ENCODE data around the gene SCN3A.

The SCN3A gene

DNA sequence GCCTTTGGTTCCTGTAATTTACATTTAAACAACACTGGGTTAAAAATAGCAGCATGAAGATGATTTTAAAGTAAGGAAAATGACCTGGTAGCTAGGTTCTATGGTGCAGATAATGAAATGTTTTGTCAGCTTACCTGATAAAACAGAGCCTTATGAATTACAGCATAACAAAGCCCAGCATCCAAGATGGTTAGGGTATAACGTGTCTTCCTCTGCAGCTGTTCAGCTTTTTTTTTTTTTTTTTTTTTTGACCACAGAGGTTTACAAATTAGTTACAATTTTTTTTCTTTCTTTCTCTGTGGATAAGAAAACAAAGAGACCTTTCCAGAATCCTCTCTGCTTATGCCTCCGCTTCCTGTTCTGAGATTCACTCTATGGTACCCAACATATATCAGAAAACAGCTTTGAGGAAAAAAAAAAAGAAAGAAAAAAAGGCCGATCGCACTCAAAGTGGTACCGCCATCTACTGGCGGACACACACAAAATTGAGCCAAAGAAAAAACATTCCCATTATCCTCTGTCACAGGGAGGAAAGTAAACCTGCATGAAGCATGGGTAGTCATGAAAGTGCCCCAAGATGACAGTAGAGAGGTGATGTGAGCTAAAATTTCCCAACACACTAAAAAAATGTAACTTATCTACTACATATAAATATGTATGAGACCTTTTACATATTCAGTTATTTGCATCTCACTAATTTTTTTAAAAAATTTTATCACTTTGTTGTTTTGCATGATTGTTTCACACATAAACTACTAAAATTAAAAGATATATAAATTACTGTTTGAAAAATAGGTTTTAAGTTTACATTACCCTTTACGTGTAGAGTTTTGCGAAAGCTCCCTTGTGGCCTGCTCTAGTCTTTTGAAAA, at the start of gene SCN3A:
Gene SCN3A (minus strand): TSS at position 362 of the 871 bp plus-strand sequence. CDS start 27,656 bp downstream, outside the sequence.
- ATAC-seq (replicated peaks; ENCODE audit: extremely low read depth, poor library complexity, severe bottlenecking) (no peak), DNase-seq (ENCODE audit: low spot score in 2 of 2) (no peak)
- Mint-ChIP-seq H3K4me1 (no peaks in the 10 kb centered on the region), H3K27me3 (no peaks in the 10 kb centered on the region), H3K27ac (ENCODE audit: low read depth) (no peak within 1 kb of the TSS), H3K9me3 (no peaks in the 10 kb centered on the region), H3K36me3 (ENCODE audit: insufficient read depth) (peaks cover 2% of the 10 kb centered on the region), H3K4me3 (no peak within 1 kb of the TSS)

DNA sequence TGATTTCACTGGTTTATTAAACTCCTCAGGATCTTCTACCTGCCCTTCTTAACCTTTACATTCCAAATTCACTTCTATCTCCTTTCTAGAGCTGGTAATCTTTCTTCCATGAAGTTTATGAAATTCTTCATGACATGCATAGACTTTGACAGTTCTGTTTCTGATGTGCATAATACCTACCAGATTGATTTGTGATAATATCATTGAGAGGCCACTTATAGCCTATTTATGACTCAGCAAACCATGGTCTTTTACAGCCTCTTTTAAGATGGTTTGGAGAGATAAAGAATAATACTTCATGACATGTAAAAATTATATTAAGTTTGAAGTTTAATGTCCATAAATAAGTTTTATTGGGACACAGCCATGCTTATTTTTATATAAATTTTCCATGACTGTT, 49.3 kb upstream of the SCN3A start:
- no peak overlapping the region for H3K4me3 Mint-ChIP-seq
- no peak overlapping the region for H3K27ac Mint-ChIP-seq (ENCODE audit: low read depth)
- no peaks in the 10 kb centered on the region for H3K4me1 Mint-ChIP-seq
- no peak for ATAC-seq (replicated peaks; ENCODE audit: extremely low read depth, poor library complexity, severe bottlenecking)
- no peaks in the 10 kb centered on the region for H3K36me3 Mint-ChIP-seq (ENCODE audit: insufficient read depth)
- H3K27me3 Mint-ChIP-seq: no peaks in the 10 kb centered on the region
- peaks cover 10% of the 10 kb centered on the region for H3K9me3 Mint-ChIP-seq
- DNase-seq (ENCODE audit: low spot score in 2 of 2): no peak

DNA sequence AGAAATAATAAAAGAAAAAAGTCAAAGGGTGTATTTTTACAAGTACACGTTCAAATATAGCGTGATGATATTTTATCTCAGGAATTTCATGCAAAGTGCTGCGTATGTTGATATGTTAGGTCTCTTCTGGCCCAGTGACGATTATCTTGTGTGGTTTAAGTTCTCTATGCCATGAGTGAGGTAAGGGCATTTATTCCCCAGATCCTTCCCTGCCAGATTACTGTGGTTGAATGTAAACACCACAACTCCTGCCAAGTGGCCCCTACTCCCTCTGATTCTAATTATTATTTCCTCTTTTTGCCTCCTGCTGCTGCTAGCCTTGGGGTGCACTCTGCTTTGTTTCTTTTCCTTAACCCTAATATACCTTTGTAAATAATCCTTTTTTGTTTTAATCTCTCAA, 47.5 kb upstream of the SCN3A start:
- DNase-seq (ENCODE audit: low spot score in 2 of 2) (no peak), ATAC-seq (replicated peaks; ENCODE audit: extremely low read depth, poor library complexity, severe bottlenecking) (no peak)
- Mint-ChIP-seq H3K4me3 (no peak overlapping the region), H3K27me3 (no peaks in the 10 kb centered on the region), H3K27ac (ENCODE audit: low read depth) (no peak overlapping the region), H3K9me3 (no peaks in the 10 kb centered on the region), H3K36me3 (ENCODE audit: insufficient read depth) (no peaks in the 10 kb centered on the region), H3K4me1 (no peaks in the 10 kb centered on the region)

DNA sequence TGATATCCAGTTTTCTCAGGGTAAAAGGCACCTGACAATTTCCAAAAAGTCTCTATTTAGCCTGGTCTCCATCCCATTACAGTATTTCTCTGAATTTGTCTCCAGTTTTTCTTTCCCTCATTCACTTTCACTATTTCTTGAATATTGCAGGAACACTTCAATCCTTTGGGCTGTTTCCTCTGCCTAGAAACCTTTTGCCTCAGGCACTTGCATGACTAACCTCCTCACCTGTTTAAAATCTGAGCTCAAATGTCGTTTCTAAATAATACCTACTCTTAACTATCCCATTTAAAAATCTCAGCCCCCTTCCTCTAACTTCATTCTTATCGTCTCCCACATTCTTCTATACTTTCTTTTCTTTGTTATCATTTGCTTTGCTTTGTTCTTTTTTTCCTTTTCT, 44.4 kb upstream of the SCN3A start:
- H3K27me3 Mint-ChIP-seq: no peaks in the 10 kb centered on the region
- no peaks in the 10 kb centered on the region for H3K36me3 Mint-ChIP-seq (ENCODE audit: insufficient read depth)
- H3K9me3 Mint-ChIP-seq: no peaks in the 10 kb centered on the region
- no peak overlapping the region for H3K27ac Mint-ChIP-seq (ENCODE audit: low read depth)
- ATAC-seq (replicated peaks; ENCODE audit: extremely low read depth, poor library complexity, severe bottlenecking) (no peak), DNase-seq (ENCODE audit: low spot score in 2 of 2) (no peak)
- no peaks in the 10 kb centered on the region for H3K4me1 Mint-ChIP-seq
- H3K4me3 Mint-ChIP-seq: no peak overlapping the region

DNA sequence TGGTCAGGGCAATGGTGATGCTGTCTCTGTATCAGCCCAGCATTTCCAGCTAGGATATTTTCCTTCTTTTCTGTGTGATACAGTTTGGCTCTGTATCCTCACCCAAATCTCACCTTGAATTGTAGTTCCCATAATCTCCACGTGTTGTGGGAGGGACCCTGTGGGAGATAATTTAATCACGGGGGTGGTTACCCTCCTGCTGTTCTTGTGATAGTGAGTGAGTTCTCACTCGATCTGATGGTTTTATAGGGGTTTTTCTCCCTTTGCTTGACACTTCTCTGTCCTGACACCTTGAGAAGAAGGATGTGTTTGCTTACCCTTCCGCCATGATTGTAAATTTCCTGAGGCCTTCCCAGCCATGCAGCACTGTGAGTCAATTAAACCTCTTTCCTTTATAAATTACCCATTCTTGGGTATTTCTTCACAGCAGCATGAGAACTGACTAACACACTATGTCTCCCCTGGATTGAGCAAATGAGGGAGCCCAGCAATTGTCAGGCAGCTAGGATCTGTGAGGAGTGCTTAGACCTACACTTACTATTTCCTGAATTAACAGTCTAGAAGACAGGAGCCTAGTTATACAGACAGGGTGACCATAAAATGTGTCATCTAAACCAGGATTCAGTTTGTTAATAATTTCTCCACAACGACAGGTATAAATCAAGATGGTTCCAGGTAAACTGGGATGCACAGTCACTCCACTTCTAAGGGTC, 41.4 kb upstream of the SCN3A start:
- Mint-ChIP-seq H3K4me3 (no peak overlapping the region), H3K36me3 (ENCODE audit: insufficient read depth) (no peaks in the 10 kb centered on the region), H3K27me3 (no peaks in the 10 kb centered on the region), H3K27ac (ENCODE audit: low read depth) (no peak overlapping the region), H3K4me1 (no peaks in the 10 kb centered on the region), H3K9me3 (no peaks in the 10 kb centered on the region)
- DNase-seq (ENCODE audit: low spot score in 2 of 2) (no peak), ATAC-seq (replicated peaks; ENCODE audit: extremely low read depth, poor library complexity, severe bottlenecking) (no peak)

DNA sequence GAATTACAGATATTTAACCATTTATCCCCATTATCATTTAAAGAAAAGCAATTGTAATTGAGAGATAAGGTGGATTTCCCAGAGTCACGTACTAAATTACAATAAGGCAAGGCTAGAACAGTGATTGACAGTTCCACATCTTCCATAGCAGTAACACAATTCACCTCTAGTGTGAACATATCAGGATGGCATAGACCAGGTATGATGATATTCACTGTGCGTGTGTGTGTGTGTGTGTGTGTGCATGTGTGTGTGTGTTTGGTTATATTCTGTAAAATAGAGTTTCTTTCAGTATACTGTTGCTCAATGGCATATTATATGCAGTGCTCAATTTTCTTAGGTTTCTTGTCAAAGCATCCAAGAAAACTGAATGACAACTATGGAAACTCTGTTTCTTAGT, 37.1 kb upstream of the SCN3A start:
- no peak overlapping the region for H3K27ac Mint-ChIP-seq (ENCODE audit: low read depth)

DNA sequence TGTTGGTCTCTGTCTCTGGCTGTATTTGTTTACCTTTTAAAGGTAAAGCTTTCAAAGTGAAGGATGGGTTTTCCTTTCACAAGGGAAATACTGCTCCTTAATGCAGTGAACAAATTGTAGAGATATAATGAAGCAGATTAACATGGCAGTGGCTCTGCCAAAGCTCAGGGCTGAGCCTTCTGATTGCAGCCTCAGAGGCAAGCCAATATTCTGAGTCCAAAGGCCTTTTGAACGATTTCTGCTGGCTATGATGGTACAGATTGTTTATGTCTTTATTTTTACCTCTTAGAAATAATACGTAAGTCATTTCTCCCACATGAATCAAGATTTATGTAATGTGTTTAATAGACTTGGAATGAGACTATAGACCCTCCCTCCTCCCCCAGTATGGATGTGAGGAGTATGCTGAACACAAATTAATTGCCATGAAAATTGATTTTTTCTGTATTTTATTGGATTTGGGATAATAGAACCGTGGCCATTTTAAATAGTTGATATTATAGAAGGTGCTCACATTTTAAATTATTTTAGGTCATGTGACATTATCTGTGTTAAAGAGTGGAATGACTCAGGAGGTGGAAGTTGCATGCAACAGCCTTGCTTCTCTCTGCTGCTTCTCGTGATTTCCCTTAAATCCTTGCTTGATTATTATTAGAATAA, 36.1 kb upstream of the SCN3A start:
- DNase-seq (ENCODE audit: low spot score in 2 of 2) (no peak), ATAC-seq (replicated peaks; ENCODE audit: extremely low read depth, poor library complexity, severe bottlenecking) (no peak)
- no peak overlapping the region for H3K4me3 Mint-ChIP-seq
- H3K27ac Mint-ChIP-seq (ENCODE audit: low read depth): no peak overlapping the region
- no peaks in the 10 kb centered on the region for H3K4me1 Mint-ChIP-seq
- no peaks in the 10 kb centered on the region for H3K9me3 Mint-ChIP-seq
- H3K27me3 Mint-ChIP-seq: no peaks in the 10 kb centered on the region
- peaks cover 1% of the 10 kb centered on the region for H3K36me3 Mint-ChIP-seq (ENCODE audit: insufficient read depth)

More for the DNA sequence above, 37.1 kb upstream of the SCN3A start:
- H3K36me3 Mint-ChIP-seq (ENCODE audit: insufficient read depth): peaks cover 1% of the 10 kb centered on the region
- H3K4me1 Mint-ChIP-seq: no peaks in the 10 kb centered on the region
- H3K4me3 Mint-ChIP-seq: no peak overlapping the region
- H3K9me3 Mint-ChIP-seq: no peaks in the 10 kb centered on the region
- ATAC-seq (replicated peaks; ENCODE audit: extremely low read depth, poor library complexity, severe bottlenecking) (no peak), DNase-seq (ENCODE audit: low spot score in 2 of 2) (no peak)
- H3K27me3 Mint-ChIP-seq: no peaks in the 10 kb centered on the region

DNA sequence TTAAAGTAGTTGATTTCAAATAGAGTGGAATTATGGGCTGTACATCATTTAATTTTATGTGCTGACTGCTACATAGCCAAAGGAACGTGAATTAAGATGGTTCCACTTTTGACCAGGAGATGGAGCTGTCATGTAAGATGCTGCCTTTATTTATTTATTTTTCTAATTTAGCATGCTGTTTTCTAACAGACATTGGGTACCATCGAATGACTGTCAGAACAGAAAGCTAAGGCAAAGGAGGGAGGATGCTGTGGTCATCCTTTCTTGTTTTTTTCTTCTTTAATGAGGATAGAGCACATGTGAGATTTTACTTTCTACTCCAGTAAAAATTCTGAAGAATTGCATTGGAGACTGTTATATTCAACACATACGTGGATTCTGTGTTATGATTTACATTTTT, 35.4 kb upstream of the SCN3A start, which contains the start of gene SCN2A:
Gene SCN2A (plus strand): TSS at position 185 of the 400 bp plus-strand sequence. CDS start 56,410 bp downstream, outside the sequence.
- DNase-seq (ENCODE audit: low spot score in 2 of 2): no peak

DNA sequence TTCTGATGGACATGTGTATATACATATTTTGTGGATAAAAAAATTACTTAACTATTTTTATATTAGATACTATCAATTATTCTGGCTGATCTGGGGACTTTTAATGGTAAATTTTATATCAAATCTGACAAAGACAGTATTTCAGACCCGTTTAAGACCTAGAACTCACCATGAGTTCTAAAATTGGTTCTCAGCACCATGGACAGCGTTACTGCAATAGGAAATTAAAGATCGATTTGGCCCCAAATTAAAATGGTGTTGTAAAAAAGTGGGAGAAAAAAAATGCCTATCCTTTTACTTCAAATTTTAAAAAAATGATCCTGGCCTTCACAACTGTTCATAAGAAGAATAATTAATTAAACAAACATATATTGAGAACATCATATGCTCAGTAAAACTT, 34.4 kb upstream of the SCN3A start:
- Mint-ChIP-seq H3K4me3 (no peak overlapping the region), H3K4me1 (no peaks in the 10 kb centered on the region), H3K27ac (ENCODE audit: low read depth) (no peak overlapping the region), H3K27me3 (no peaks in the 10 kb centered on the region), H3K36me3 (ENCODE audit: insufficient read depth) (peaks cover 1% of the 10 kb centered on the region), H3K9me3 (no peaks in the 10 kb centered on the region)
- DNase-seq (ENCODE audit: low spot score in 2 of 2) (no peak), ATAC-seq (replicated peaks; ENCODE audit: extremely low read depth, poor library complexity, severe bottlenecking) (no peak)

More for the DNA sequence above, 35.4 kb upstream of the SCN3A start, which contains the start of gene SCN2A:
- Mint-ChIP-seq H3K4me1 (no peaks in the 10 kb centered on the region), H3K27ac (ENCODE audit: low read depth) (no peak within 1 kb of the TSS), H3K27me3 (no peaks in the 10 kb centered on the region), H3K9me3 (no peaks in the 10 kb centered on the region), H3K4me3 (no peak within 1 kb of the TSS), H3K36me3 (ENCODE audit: insufficient read depth) (peaks cover 1% of the 10 kb centered on the region)
- ATAC-seq (replicated peaks; ENCODE audit: extremely low read depth, poor library complexity, severe bottlenecking): no peak

DNA sequence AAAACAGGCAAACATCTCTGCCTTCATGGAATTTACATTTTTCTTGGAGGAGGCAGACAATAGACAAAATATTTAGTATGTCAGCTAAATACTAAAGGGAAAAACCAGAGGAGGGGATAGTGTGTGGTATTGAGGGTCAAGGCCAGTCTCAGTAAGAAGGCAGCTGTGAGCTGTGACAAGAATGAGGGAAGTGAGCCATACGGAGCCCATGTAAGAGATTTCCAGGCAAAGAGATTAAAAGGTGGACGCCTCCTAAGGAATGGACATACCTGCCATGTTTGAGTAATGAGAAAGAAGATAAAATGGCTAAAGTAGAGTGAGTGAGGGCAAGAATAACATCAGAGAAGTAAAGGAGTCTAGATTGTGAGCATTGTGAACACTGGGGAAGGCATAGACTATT, 33.2 kb upstream of the SCN3A start:
- Mint-ChIP-seq H3K27ac (ENCODE audit: low read depth) (no peak overlapping the region), H3K4me3 (no peak overlapping the region), H3K4me1 (no peaks in the 10 kb centered on the region), H3K36me3 (ENCODE audit: insufficient read depth) (peaks cover 1% of the 10 kb centered on the region), H3K27me3 (no peaks in the 10 kb centered on the region), H3K9me3 (no peaks in the 10 kb centered on the region)
- ATAC-seq (replicated peaks; ENCODE audit: extremely low read depth, poor library complexity, severe bottlenecking): no peak
- DNase-seq (ENCODE audit: low spot score in 2 of 2): no peak

DNA sequence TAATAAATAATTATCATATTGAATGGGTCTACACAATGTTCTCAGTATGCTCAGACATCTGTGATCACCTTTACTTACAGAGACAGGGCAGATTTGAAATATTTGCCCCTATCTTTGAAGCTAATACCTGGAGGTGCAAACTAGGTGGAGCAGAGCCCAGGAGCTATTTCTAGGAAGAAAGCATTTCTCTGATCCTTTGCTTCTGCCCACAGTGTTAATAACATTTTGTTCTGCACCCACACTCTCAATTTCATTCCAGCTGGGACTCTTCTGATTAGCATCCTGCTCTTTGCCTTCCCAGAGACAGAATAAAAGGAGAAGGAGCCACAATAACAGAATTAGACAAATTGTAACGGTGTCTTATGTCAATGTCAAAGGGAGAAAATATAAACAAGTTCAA, 23.7 kb upstream of the SCN3A start:
- no peaks in the 10 kb centered on the region for H3K9me3 Mint-ChIP-seq
- H3K4me1 Mint-ChIP-seq: no peaks in the 10 kb centered on the region
- no peaks in the 10 kb centered on the region for H3K36me3 Mint-ChIP-seq (ENCODE audit: insufficient read depth)
- DNase-seq (ENCODE audit: low spot score in 2 of 2) (no peak), ATAC-seq (replicated peaks; ENCODE audit: extremely low read depth, poor library complexity, severe bottlenecking) (no peak)
- no peak overlapping the region for H3K4me3 Mint-ChIP-seq
- no peak overlapping the region for H3K27ac Mint-ChIP-seq (ENCODE audit: low read depth)
- H3K27me3 Mint-ChIP-seq: no peaks in the 10 kb centered on the region

DNA sequence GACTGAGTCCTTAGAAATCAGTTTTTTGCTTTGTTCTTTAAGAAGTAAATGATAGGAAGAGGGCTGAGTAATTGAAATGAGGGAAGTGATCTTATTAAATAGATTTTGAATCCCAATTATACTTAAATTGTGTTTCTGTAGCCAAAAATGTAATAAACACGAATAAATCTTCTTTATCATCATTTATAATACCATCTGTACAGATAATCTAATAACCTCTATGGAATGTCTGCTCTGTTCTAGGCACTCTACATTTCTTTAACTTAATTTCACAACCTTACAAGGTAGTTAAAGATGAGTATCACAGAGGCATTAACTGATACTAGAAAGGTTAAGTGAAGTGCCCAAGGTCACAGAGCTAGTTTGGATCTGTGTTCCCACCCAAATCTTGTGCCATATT, 21.1 kb upstream of the SCN3A start:
- H3K4me1 Mint-ChIP-seq: no peaks in the 10 kb centered on the region
- no peak for ATAC-seq (replicated peaks; ENCODE audit: extremely low read depth, poor library complexity, severe bottlenecking)
- H3K4me3 Mint-ChIP-seq: no peak overlapping the region
- H3K27me3 Mint-ChIP-seq: no peaks in the 10 kb centered on the region
- H3K9me3 Mint-ChIP-seq: no peaks in the 10 kb centered on the region
- no peak overlapping the region for H3K27ac Mint-ChIP-seq (ENCODE audit: low read depth)
- DNase-seq (ENCODE audit: low spot score in 2 of 2): no peak
- no peaks in the 10 kb centered on the region for H3K36me3 Mint-ChIP-seq (ENCODE audit: insufficient read depth)
